Hematopoietic multipotent progenitor cell treated with erythropoietin and hydrocortisone succinate and interleukin-3 and kit ligand, for 15 days (in vitro differentiated cells): ENCODE measurements around the gene BICDL2.
A peak's percentile ranks its signal among the peaks of the same experiment; 100 is the strongest.

Experiments
- DNase-seq: peaks from one replicate; pipeline ENCODE4 v3.0.0-alpha.2; 2015; ENCODE audit warnings: low spot score

BICDL2 gene

DNA sequence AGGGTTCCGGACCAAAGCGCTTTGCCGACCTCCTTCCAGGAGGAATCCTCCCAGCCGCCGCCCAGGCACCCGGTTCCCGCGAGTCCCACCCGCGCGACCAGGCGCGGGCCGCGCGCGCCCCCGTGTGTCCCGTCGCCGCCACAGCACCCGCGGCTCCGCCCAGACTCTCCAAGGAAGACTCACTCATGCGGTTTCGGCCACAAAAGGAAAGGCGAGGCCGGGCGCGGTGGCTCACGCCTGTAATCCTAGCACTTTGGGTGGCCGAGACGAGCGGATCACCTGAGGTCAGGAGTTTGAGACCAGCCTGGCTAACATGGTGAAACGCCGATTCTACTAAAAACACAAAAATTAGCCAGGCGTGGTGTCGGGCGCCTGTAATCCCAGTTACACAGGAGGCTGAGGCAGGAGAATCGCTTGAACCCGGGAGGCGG, 53.0 kb downstream of the BICDL2 start:
- DNase-seq = peak; percentile 73

GRCh38 chr16:2982402-2982801, 54.3 kb downstream of the BICDL2 start:
- no peak for DNase-seq

GRCh38 chr16:2981899-2982250, 54.9 kb downstream of the BICDL2 start:
- DNase-seq = no peak

DNA sequence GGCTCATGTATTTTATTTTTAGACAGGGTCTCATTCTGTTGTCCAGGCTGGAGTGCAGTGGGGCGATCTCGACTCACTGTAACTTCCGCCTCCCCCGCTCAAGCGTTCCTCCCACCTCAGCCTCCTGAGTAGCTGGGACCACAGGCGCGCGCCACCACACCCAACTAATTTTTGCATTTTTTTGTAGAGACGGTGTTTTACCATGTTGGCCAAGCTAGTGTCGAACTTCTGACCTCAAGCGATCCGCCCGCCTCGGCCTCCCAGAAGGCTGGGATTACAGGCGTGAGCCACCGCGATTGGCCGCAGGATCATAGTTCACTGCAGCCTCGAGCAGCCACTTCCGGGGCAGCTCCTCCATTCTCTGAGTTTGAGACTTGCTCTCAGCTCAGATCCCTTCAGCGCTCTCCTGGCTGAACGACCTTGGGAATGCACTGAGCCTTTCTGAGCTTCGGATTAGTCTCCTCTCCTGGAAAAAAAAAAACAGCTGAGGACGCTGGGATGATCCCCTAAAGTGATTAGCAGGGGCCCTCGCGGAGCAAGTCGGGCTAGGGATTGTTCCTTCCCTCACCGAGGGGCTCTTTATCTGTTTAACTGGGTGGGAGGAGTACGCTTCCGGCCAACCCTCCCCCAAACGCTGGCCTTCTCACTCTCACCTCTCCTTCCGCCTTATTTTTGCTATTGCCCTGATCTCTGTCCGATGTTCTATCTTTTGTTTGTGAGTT, 55.4 kb downstream of the BICDL2 start:
- DNase-seq = no peak

DNA sequence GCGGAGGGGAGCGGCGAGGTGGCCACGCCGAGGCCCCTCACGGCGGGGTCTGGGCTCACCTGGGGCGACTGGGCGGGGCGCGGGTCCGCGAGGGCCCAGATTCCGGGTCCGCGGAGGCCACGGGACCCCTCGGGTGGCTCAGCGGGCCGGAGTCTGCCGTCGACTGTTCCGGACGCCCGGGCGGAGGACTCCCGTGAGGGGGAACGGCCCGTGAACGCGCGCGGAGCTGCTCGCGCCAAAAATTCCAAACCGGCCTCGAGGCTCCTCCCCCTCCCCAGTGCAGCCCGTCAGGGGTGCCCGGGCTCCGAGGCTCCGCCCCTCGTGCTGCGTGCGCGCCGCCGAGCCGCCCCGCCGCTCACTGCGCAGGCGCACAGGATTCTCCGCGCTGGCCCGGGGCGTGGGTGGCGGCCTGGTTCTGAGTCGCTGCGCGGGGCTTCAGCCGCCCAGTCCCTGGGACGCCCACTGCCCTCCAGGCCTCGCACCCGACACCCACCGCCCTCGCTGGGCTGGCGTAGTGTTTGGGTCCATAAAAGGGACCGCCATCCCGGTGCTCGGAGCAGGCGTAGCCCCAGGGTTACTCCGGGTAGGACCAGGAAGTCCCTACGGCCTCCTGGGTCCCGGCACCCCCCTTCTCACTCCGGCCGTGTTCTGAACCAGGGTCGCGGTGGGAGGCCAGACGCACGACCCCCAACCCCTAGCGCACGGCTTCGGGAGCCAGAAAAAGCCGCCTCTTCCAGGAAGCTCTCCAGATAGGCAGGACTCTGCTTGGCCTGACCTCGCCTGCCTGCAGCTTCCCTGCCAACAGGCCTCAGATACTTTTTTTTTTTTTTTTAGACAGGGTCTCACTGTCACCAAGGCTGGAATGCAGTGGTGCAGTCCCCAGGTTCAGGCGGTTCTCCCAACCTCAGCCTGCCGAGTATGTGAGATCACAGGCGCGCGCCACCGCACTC, 56.2 kb downstream of the BICDL2 start, which contains the start of gene PKMYT1:
PKMYT1 (minus strand) TSS at position 220 of the 950 bp plus-strand sequence. CDS start 789 bp downstream, outside the sequence.
- peak; percentile 96 for DNase-seq

DNA sequence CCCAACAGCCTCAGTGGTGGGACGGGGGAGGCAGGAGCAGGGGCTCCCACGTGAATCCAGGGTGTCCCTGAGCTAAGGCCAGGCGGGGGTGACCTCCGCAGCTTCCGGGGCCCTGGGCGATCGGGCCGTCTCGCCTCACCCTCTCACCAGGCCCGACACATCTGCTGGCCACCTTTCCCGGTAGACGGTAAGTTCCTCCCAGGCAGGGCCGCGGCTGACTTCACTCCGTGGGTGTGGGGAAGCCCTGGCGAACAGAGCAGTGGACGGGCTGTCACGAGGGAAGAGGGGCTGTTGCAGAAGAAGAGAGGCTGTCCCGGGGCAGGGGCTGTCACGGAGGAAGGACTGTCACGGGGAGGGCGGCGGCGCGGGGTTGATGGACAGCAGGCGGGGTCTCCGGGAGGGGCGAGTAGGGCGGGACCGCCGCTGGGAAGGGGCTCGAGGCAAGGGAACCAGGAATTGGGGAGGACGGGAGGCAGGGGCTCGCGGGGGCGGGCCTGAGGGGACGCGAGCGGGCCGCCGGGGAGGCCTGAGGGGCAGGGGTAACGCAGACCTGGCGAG, 57.0 kb downstream of the BICDL2 start:
- DNase-seq = peak; percentile 31
